NCI-H1105 treated with DMSO at 0.1 percent for 48 hours (cell line): ENCODE measurements around the gene IQSEC1.

Experiments used
- DNase-seq: peaks from one replicate; lab custom pipeline; 2025; lab: John Stamatoyannopoulos, UW

IQSEC1 gene

DNA sequence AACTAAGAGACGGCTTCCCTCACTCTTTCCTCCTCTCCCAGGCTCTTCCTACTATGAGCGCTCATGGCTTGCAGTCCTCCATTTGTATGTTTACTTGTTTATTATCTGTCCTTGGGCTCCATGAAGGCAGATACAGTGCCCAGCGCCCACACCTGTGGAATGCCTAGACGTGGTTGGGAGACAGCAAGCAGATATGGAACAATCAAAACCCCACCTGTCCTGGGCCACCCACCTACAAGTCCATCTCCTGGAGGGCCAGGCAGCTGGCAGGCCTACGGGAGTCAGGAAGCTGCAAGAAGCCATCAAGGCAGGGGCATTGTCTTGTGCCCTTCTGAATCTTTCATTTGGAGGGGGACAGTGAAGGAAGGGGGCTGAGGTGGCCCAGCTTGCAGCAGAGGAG is 104.7 kb downstream of the IQSEC1 start:
- no peak for DNase-seq

DNA sequence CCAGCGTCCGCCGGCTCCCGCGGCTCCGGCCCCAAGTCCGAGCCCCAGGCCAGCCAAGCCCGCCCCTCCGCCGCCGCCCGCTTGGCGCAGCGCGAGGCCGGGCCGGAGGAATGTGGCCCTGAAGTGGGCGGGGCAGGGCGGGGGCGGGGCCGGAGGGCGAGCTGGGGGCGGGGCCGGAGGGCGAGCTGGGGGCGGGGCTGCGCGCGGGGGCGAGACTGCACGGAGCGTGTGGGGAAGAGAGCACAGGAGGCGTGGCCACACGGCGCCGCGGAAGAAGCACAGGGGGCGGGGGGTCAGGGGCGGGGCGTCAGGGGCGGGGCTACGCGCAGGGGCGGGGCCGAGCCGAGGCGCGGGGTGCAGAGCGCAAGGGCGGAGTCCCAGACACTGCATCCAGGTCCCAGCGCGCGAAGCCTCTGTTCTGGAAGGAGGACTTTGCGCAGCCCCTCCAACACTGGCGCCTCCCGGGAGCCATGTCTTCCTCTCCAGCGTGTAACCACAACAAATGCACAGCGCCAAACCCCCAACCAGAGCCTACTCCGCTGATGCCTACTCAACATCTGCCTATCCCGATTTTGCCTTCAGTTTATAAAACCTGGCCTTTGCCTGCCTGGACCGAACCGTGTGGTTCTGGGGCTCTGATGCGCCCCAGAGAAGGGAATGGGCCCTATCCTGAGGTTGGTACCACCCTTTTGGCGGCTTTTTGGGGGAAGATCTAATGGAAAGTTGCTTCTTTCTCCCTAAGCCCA is 105.5 kb downstream of the IQSEC1 start:
- no peak for DNase-seq

DNA sequence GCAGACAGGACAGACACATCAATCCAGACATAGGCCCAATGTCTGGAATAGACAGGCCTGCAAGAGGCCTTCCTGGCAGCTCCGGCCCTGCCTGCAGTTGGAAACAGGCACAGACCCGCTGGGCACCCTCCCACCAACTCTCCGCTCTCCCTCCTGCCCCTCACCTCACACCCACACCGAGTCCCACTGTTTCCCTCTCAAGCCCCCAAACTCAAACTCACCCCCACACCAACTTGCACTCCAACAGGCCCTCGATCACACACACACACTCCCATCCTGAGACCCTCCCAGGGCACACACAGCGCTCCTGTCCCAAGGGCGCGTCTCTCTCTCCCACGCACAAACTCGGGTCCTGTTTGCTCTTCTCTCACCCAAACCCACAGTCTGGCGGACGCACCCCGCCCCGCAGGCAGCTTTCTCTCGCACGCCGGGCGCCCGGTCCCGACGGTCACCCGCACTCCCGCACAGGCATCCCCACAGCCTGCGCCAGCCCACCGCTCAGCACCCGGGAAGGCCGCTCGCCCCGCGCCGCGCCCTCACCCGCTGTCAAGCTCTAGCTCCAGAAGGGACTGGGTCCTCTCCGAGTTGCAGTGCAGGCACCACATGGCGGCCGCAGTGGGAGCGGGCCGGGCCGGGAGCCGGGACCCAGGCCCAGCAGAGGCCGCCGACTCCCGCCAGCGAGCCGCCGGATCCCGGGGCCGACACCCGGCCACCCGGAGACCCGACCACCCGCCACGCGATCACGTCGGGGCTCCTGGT is 106.2 kb downstream of the IQSEC1 start:
- no peak for DNase-seq

GRCh38 chr3:12965999-12966846 is 107.0 kb downstream of the IQSEC1 start:
- DNase-seq: no peak

DNA sequence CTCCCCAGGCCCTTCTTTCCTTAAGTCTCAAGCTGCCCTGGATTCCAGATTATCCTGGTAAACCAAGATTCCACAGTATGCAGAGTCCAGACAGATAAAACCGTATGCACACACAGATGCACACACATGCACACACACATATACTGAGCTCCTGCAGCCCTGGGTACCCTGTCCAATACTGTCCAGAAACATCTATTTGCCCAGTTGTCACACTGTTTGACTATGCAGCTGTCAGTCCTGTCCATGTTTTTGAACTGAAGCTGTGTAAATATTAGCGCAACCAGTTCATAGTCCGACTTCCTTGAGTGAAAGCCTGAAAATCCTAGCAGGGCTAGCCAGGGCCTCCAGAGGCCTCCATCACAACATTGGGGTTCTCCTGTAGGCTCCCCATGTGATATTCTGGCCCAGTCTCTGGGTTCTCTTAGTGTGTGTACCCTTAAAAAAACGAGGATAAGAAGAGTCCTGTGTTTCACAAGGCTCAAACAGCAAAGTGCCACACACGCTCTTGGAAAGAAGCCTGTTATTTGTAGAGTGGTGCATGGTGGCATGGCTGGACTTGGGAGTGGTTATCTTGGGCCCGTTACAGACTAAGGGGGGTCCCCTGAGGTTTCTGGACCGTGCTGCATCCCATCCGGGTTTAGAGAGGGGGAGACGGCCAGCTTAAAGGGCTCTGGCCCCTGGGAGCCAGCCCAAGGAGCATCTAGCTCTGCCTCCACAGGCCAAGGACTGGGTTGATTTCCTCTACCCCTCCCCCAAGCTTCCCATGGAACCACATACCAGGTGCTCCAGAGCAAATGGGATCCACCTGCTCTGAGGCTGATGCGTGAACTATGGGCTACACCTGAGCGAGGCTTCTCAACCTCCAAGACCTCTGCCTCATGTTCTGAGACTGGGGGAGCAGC is 108.3 kb downstream of the IQSEC1 start:
- DNase-seq: no peak

DNA sequence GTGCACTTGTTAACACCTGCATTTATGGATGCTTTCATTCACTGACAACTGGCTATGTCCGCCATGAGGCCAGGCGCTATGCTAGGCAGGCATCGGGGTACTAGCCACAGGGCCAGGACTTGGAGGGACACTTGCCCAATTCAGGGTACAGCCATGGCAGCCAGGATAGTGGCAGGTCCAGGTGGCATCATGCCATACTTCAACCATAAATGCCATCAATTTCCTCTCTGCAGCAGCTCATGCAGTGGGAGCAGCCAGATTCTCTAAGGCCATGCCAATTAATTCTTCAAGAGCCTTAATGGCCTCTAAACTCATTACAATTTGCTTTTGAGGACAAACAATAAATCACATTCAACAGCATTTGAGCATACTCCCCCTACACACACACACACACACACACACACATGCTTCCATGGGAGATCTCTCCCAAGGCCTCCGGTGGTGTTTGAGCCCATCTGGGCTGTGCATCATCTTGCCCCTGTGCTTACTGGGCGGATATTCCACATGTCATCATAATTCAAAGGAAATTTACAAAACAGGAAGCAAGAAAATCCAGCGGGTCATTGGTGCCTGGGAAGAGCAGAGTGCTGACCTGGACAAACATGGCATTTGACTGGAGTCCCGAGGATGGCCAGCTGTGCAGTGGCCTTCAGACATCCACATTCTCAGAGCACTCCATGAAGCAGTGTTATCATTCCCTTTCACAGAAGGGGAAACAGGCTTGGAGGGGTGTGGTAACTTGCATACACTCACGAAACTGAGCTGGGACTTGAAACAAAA is 109.1 kb downstream of the IQSEC1 start:
- DNase-seq: peak; percentile 87

DNA sequence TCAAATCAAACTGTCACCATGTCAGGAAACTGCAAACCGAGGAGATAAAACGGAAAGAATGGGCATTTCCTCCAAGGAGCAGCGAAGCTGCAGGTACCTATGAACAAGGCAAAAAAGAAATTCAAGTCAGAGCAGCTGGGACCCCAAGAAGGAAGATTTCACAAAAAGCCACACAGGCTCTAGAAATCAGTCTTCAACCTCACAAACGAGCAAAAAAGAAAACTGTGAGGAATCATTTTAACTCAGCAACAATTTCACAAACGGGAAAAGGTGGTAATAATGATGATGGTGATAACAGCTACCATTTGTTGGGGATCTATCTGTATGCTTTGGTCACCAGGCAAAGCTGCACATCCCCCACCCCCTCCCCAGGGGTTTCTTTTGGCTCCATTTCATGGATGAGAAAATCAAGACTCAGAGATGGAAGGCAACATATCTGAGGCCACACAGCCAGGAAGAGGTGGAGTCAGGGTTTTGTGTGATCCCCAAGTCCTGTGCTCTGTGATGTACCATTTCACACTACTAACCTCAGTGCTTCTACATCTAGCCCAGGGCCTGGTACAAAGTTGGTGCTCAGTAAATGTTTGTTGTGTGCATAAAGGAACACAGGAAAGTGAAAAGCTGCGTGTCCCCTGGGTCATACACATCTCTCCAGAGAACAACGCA is 109.9 kb downstream of the IQSEC1 start:
- DNase-seq: no peak

DNA sequence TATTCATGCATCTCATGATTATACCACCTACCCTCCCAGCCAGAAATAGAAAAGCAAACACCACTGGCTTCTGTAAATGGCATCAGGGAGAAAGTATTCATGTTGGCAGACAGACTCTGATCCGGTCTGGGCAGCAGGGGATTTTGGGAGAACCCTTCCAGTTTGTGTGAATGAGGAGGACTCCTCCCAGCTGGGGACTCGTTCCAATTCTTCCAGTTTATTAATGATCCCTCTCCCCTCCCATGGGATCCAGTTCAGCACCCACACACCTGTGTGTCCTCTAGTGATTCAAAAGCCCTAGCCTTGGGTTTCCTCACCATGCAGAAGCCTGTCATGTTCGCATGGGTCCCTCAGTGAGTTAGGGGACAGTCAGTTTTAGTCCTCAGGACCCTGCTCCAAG is 110.9 kb downstream of the IQSEC1 start:
- no peak for DNase-seq

- no peak for DNase-seq
Measured at GRCh38 chr3:12961697-12962036, 111.6 kb downstream of the IQSEC1 start.

DNA sequence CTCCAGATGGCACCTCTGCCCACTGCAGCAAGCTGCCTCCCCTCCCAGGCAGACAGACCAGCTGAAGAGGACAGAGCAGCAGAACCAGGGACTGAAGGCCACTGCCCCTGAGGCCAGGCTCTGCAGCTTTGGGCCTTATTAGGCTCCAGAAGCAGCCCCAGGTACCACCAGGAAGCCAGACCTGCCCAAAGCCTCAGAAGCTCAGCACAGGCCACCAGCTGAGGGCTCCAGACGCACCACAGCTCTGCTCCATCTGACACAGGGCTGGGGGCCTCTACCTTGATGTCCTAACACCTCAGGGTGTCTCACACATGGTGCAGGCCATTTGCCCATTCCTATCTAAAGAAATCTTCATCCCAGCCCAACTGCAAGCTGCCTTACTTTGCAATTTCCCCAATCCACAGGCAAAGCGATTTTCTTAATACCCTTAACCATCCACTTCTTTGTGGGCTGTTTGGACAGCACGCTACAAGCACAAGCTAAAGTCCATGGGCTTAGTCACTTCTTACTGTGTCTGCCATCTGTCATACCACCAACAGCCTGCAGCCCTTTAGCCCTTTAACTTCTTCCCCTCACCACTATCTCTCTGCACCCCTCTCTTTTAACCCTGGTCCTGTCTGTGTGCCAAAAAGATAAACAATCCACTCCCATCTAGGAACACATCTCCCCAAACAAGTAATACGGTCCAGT is 112.1 kb downstream of the IQSEC1 start:
- no peak for DNase-seq

DNA sequence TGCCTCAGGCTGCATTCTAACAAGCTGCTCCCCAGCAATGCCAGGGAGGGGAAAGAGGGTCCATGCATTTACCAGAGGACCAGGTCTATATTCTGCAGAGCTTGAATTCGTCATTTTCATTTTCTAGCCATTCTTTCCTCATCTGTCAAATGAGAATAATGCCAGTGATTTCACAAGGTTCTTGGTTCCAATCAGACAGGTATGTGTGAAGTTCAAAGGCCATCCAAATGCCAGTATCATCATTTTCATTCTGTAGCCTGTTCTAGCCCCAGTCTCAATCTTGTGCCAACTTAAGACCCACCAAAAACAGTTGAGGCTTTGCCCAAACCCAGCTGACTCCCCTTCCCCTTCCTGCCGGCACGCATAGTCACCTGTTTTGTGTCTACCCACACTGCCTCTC is 112.7 kb downstream of the IQSEC1 start:
- DNase-seq: no peak

GRCh38 chr3:12959838-12960378 is 113.3 kb downstream of the IQSEC1 start:
- DNase-seq: no peak

- no peak for DNase-seq
Measured at GRCh38 chr3:12959410-12959809, 113.8 kb downstream of the IQSEC1 start.

DNA sequence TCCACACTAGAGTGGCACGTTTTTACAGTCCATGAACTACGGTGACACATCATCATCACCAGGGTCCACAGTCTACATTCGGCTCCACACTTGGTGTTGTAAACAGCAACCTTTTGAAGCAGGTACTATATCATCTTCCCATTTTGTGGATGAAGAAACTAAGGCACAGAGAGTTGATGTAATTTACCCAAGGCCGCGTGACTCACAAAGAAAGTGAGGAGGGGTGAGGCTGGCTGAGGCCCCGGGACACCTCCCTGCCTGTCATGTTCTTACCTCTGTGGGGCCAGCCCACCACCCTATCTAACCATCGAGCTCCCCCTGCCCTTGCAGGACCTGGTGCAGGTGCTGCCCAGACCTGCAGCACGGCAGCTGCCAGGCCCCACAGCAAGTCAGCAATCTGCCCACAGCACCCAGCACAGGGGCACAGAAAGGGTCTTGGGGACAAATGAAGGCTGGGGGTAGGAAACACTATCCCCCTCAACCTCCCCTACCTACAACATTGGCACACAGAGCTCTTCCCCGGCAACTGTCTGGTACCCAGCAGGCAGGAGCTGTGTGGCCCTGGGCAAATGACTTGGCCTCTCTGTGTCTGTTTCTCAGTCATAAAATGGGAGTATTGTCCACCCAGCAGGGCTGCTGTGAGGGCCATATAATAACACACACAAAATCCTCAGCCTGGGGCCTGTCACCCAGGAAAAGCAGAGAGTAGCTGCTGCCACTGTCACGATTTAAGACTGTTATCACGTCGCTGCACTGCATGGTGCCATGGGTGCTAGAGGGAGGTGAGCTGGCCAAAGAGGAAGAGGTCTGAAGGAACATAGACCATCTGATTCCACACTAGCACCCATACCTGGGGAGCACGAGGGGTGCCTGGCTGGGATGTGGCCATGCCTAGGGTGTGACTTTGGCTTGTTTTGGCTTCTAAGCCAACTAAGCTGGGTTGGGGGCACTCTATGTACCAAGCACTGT is 115.1 kb downstream of the IQSEC1 start:
- DNase-seq: no peak

- no peak for DNase-seq
Measured at GRCh38 chr3:12957339-12957738, 115.9 kb downstream of the IQSEC1 start.

- no peak for DNase-seq
Measured at GRCh38 chr3:12956316-12956660, 116.9 kb downstream of the IQSEC1 start.

GRCh38 chr3:12955651-12956315 is 117.4 kb downstream of the IQSEC1 start:
- no peak for DNase-seq
